OCI-LY3 (cell line): Measurements from ENCODE around the gene ELMO2.

ENCODE experiments used
- EZH2phosphoT487 ChIP-seq: fragments of 200-600 bp; shearing (Covaris generic); IDR thresholded peaks from 2 replicates; pipeline ENCODE4 v1.6.1; 2018; ENCODE audit warnings: antibody characterized with exemption, mixed run types, low read depth
- TF ChIP-seq, protein P1 (sequence below): fragments of 200-600, 300-600 bp; sonication (generic); IDR thresholded peaks from 2 replicates; pipeline ENCODE4 v1.5.1; 2014; ENCODE audit warnings: antibody characterized with exemption, low read length, low read depth

- TF ChIP-seq, protein P1, sequence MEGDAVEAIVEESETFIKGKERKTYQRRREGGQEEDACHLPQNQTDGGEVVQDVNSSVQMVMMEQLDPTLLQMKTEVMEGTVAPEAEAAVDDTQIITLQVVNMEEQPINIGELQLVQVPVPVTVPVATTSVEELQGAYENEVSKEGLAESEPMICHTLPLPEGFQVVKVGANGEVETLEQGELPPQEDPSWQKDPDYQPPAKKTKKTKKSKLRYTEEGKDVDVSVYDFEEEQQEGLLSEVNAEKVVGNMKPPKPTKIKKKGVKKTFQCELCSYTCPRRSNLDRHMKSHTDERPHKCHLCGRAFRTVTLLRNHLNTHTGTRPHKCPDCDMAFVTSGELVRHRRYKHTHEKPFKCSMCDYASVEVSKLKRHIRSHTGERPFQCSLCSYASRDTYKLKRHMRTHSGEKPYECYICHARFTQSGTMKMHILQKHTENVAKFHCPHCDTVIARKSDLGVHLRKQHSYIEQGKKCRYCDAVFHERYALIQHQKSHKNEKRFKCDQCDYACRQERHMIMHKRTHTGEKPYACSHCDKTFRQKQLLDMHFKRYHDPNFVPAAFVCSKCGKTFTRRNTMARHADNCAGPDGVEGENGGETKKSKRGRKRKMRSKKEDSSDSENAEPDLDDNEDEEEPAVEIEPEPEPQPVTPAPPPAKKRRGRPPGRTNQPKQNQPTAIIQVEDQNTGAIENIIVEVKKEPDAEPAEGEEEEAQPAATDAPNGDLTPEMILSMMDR, result no peak
- no peak for TF ChIP-seq EZH2phosphoT487
These were observed 54.9 kb downstream of the ELMO2 start for GRCh38 chr20:46351357-46352058.
